Retinal pigment epithelial cell (primary cell): Measurements from ENCODE around the gene MRS2.

Experiments used
- DNase-seq: peaks from one replicate; pipeline ENCODE4 v3.0.0-alpha.2; 2010; ENCODE audit warnings: low read depth
- H3K4me3 ChIP-seq: 2 replicates; pipeline ENCODE4 v1.5.1; 2011; ENCODE audit warnings: mild to moderate bottlenecking, low read length, control low read depth, moderate library complexity
- TF ChIP-seq, protein P1 (sequence below): conservative IDR thresholded peaks from 2 replicates; pipeline ENCODE4 v1.5.1; 2011; ENCODE audit warnings: low read depth, low read length, control low read depth, inconsistent platforms

The MRS2 gene

DNA sequence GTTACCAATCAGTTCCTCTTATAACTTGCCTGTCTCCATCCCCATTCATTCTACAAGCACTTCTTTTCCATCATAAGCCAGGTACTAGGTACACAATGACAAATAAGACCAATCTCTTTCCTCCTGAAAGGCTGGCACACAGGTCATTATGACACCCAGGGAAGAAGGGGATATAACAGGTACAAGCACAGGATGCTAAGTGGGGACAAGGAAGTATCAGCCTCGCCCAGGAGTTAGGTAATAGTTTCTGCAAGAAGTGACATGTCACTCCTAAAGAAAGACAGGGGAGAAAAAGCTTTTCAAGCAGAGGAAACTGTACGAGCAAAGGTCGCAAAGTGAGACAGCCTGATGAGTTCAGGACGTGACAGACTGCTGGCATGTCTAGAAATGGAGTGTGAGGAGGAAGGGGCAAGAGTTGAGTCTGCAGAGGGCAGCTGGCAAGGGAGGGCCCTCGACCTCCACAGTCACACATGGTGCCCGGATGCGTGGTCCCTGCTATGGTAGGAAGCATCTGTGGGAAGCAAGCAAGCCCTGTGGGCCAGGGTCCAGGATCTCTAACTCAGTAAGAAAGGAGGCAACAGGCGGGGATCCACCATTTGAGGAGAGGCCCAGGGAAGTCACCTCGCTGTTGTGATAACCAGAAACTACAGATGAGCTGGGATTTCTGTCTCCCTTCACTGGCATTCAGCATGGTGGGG is 46.2 kb downstream of the MRS2 start:
- no peak overlapping the region for H3K4me3 ChIP-seq
- DNase-seq: no peak
- TF ChIP-seq, protein P1, sequence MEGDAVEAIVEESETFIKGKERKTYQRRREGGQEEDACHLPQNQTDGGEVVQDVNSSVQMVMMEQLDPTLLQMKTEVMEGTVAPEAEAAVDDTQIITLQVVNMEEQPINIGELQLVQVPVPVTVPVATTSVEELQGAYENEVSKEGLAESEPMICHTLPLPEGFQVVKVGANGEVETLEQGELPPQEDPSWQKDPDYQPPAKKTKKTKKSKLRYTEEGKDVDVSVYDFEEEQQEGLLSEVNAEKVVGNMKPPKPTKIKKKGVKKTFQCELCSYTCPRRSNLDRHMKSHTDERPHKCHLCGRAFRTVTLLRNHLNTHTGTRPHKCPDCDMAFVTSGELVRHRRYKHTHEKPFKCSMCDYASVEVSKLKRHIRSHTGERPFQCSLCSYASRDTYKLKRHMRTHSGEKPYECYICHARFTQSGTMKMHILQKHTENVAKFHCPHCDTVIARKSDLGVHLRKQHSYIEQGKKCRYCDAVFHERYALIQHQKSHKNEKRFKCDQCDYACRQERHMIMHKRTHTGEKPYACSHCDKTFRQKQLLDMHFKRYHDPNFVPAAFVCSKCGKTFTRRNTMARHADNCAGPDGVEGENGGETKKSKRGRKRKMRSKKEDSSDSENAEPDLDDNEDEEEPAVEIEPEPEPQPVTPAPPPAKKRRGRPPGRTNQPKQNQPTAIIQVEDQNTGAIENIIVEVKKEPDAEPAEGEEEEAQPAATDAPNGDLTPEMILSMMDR: no peak

DNA sequence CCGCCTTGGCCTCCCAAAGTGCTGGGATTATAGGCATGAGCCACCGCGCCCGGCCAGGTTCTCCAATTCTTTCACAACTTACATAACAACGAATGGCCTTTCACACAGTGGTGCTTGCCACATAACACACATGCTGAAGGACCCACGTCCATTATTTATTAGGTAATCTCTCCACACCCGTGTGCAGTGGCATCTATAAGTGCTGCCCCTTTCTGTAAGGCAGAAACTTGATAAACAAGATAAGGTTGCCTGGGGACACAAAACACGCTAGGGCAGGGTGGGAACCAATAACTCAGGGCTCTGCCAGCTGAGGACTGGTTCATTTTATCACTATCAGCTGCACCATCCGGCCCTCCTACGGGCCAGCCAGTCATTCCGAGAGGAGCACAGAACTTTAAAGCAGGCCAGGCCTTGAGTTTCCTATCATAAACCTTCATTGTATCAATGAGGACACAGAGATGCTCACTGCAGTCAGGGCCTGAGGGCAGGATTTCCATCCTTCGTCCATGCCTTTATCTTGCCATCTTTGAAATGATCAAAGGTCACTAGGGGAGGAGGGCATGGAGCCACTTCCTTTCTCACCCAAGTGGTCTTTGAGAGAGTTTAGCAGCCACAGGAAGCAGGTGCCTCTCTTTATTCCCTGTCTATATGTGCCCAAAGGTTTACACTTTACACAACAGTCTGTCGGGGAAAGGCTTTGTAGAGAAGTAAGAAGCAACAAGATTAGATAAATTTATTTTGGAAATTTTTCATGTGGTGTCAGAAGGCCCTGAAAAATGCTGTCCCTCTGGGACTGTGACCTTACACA is 49.0 kb downstream of the MRS2 start:
- TF ChIP-seq, protein P1: no peak
- no peak for DNase-seq
- H3K4me3 ChIP-seq: no peak overlapping the region

DNA sequence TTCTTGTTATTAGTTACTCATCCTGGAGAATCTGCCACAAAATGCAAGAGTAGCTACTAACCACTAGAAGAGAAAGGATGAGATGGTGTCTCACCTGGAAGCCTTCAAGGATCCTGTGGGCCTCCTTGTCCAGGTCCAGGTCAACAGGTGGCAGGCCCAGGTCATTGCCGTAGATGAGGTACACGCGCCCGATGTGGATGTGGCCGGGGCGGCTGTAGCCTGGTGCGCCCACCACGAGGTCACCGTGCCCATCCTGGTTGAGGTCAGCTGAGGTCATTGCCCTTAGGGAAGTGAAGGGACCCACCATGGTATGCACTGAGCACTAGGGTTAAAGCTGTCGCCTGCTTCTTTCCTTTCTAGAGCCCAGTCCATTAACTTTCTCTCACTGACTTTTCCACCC is 51.2 kb downstream of the MRS2 start:
- no peak for DNase-seq
- TF ChIP-seq, protein P1: no peak
- no peak overlapping the region for H3K4me3 ChIP-seq

DNA sequence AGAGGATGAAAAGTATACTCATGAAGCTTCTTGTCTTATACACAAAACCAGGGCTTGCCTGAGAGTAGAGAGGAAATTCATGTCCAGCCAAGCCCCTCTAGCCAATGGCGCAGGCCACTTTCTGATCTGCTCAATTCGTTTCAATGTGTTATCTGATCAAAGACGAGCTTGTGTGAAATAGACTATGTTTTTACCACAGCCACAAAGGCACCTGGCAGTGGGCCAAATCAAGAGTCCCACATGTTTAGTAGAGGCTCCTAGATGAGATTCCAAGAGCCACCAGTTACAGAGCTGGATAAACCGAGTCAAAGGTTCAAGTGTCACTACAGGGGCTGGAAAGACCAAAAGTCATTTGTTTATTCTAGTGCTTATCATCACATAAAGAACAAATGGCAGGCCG is 51.7 kb downstream of the MRS2 start:
- no peak for DNase-seq
- H3K4me3 ChIP-seq: no peak overlapping the region
- TF ChIP-seq, protein P1: no peak

DNA sequence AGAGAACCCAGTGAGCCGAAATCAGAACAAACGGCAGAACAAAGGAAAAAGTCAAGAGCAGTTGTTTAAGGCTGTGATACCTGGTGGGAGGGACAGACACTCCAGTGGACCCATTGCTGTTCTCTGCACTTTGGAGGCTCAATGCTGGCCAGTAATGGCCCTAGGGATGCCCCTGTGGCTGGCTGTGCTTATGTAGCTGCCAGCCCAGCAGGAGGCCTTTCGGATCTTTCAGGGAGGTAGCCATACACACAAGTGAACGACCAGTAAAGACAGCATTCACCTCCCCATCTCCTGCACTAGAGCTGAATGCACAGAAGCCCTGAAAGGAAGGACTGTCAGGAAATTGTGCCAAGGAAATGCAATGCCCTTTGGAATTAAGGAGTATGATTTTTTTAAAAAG is 52.3 kb downstream of the MRS2 start:
- no peak overlapping the region for H3K4me3 ChIP-seq
- TF ChIP-seq, protein P1: no peak
- no peak for DNase-seq

DNA sequence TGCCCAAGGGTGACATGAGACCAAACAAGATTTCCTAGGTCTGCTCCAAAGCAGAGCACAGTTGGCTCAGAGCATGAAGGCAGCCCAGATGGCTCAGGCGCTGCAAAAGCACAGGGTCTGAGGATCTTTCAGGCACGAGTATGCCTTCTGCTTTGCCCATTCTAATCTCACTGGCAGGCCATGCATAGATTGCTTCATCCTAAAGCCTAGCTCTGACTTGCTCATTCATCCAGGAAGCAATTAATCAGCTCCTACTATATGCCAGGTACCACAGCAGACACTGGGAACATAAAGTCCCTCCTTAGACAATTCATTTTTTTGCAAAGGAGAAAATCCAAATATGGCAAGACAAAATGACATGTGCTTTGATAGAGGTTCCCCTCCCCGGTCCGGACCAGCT is 55.4 kb downstream of the MRS2 start:
- DNase-seq: no peak
- no peak overlapping the region for H3K4me3 ChIP-seq
- TF ChIP-seq, protein P1: no peak

DNA sequence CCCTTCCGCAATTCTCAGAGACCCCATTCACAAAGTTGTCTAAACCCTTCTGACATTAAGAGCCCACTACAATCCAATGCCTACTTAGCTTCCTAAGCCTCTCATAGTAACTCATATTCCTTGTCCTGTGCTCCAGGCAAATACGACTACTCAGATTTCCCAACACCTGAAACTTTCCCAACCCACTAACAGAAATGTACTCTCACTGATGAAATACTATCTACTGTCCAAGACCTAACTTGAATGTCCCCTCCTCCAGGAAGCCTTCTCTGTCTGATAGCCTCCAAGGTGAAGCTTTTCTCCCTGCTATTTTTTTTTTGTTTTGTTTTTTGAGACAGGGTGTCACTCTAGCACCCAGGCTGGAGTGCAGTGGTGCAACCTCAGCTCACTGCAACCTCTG is 56.2 kb downstream of the MRS2 start:
- DNase-seq: no peak
- TF ChIP-seq, protein P1: no peak
- H3K4me3 ChIP-seq: no peak overlapping the region
